ENCODE measurements around the gene CLCNKA.

CLCNKA gene

DNA sequence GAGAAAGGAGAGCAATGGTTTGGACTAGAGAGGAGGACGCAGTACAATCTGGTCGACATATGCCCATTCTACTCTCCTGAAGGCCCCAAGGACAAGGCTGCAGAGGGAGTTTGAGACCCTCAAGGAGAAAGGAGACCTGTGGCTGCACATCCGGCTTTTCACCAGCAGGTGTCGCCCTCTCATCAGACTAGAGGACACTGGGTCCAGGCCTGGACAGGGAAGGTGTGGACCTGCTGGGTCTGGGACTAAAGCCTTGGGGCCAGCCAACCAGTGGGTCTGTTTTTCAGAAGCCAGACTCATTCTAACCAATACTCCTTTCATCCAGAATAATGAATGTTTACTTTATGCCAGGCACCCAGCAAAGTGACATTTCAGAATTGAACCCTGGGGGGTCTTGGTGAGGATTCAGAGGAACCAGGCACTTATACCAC, 12.8 kb upstream of the CLCNKA start:
- Histone ChIP-seq H3K4me2 (ENCODE audit: low read depth, low read length) (no peak overlapping the region), H3K27me3 (replicated peaks; ENCODE audit: insufficient read depth, low read length) (peaks cover 19% of the 10 kb centered on the region), H2AFZ (ENCODE audit: low read length) (no peak overlapping the region), H3F3A (ENCODE audit: insufficient read depth, low read length) (no peaks in the 10 kb centered on the region), H4K20me1 (ENCODE audit: insufficient read depth, low read length) (no peaks in the 10 kb centered on the region), H3K27ac (ENCODE audit: low read length) (no peak overlapping the region), H3K9me2 (replicated peaks; ENCODE audit: insufficient read depth, low read length) (no peaks in the 10 kb centered on the region), H3K79me2 (ENCODE audit: low read length) (no peaks in the 10 kb centered on the region), H3K9me3 (replicated peaks; ENCODE audit: insufficient read depth, low read length) (no peaks in the 10 kb centered on the region), H3K4me1 (ENCODE audit: low read length) (peaks cover 5% of the 10 kb centered on the region; the same call in 1 of the 2 replicates), H3K4me3 (ENCODE audit: low read length) (no peak overlapping the region), H3K36me3 (replicated peaks; ENCODE audit: insufficient read depth, low read length) (no peaks in the 10 kb centered on the region), H3K9ac (ENCODE audit: low read length) (no peak overlapping the region)
- TF ChIP-seq, protein P1, sequence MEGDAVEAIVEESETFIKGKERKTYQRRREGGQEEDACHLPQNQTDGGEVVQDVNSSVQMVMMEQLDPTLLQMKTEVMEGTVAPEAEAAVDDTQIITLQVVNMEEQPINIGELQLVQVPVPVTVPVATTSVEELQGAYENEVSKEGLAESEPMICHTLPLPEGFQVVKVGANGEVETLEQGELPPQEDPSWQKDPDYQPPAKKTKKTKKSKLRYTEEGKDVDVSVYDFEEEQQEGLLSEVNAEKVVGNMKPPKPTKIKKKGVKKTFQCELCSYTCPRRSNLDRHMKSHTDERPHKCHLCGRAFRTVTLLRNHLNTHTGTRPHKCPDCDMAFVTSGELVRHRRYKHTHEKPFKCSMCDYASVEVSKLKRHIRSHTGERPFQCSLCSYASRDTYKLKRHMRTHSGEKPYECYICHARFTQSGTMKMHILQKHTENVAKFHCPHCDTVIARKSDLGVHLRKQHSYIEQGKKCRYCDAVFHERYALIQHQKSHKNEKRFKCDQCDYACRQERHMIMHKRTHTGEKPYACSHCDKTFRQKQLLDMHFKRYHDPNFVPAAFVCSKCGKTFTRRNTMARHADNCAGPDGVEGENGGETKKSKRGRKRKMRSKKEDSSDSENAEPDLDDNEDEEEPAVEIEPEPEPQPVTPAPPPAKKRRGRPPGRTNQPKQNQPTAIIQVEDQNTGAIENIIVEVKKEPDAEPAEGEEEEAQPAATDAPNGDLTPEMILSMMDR (IDR thresholded peaks at IDR 0.05; ENCODE audit: low read length) = peak; percentile 96
- TF ChIP-seq EZH2 (optimal IDR thresholded peaks at IDR 0.05; ENCODE audit: low read depth, low read length) = no peak
- DNase-seq = peak; percentile 55

DNA sequence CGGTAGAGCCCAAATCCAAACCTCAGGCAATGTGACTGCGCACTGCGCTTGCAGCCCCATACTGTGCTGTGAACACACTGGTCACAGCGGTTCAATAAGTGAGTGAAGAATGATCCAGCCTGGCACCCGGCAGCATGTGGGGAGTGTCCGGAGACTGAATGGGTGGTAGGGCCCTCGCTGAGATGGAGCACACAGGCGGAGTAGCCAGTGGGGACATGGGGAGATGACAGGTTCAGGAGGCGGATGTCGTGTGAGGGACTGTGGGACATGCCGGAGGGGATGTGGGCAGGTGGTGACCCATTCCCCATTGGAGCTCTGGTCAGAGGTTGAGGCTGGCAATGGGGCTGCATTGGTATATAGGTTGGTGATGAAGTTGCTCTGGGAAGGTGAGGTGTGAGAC, 12.2 kb upstream of the CLCNKA start:
- Histone ChIP-seq H3K79me2 (ENCODE audit: low read length) (no peaks in the 10 kb centered on the region), H3K4me3 (ENCODE audit: low read length) (no peak overlapping the region), H4K20me1 (ENCODE audit: insufficient read depth, low read length) (no peaks in the 10 kb centered on the region), H2AFZ (ENCODE audit: low read length) (no peak overlapping the region), H3K4me1 (ENCODE audit: low read length) (peaks cover 5% of the 10 kb centered on the region; the same call in 1 of the 2 replicates), H3K9me3 (replicated peaks; ENCODE audit: insufficient read depth, low read length) (no peaks in the 10 kb centered on the region), H3K9me2 (replicated peaks; ENCODE audit: insufficient read depth, low read length) (no peaks in the 10 kb centered on the region), H3F3A (ENCODE audit: insufficient read depth, low read length) (no peaks in the 10 kb centered on the region), H3K27ac (ENCODE audit: low read length) (no peak overlapping the region), H3K27me3 (replicated peaks; ENCODE audit: insufficient read depth, low read length) (peaks cover 25% of the 10 kb centered on the region), H3K36me3 (replicated peaks; ENCODE audit: insufficient read depth, low read length) (no peaks in the 10 kb centered on the region), H3K9ac (ENCODE audit: low read length) (no peak overlapping the region), H3K4me2 (ENCODE audit: low read depth, low read length) (no peak overlapping the region)
- TF ChIP-seq EZH2 (optimal IDR thresholded peaks at IDR 0.05; ENCODE audit: low read depth, low read length) = no peak
- no peak for TF ChIP-seq EZH2phosphoT487 (IDR thresholded peaks at IDR 0.05; ENCODE audit: low read length)
- TF ChIP-seq, protein P1 (IDR thresholded peaks at IDR 0.05; ENCODE audit: low read length) = no peak
- DNase-seq = no peak

DNA sequence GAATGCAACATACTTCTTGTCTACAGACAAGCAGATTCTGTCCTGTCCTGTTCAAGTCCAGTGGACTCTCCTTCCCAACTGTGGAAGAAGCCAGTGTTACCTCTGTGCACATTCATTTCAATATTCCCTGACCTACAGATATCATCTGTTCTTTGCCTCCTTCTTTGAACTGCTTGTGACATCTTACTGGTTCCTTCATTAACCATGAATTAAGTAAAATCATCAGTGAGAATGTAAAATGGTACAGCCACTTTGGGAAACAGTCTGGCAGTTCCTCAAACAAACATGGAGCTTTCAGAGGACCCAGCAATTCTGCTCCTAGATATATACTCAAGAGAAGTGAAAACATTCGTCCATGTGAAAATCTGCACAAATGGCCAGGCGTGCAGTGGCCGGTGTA, 11.0 kb upstream of the CLCNKA start:
- DNase-seq = no peak
- TF ChIP-seq, protein P1 (IDR thresholded peaks at IDR 0.05; ENCODE audit: low read length) = no peak
- no peak for TF ChIP-seq EZH2phosphoT487 (IDR thresholded peaks at IDR 0.05; ENCODE audit: low read length)
- TF ChIP-seq EZH2 (optimal IDR thresholded peaks at IDR 0.05; ENCODE audit: low read depth, low read length) = no peak
- no peak overlapping the region for H3K4me2 ChIP-seq (ENCODE audit: low read depth, low read length)
- H3F3A ChIP-seq (ENCODE audit: insufficient read depth, low read length) = no peaks in the 10 kb centered on the region
- H3K9ac ChIP-seq (ENCODE audit: low read length) = no peak overlapping the region
- no peak overlapping the region for H3K4me3 ChIP-seq (ENCODE audit: low read length)
- H3K27me3 ChIP-seq (replicated peaks; ENCODE audit: insufficient read depth, low read length) = peaks cover 24% of the 10 kb centered on the region
- H3K9me2 ChIP-seq (replicated peaks; ENCODE audit: insufficient read depth, low read length) = no peaks in the 10 kb centered on the region
- no peaks in the 10 kb centered on the region for H3K79me2 ChIP-seq (ENCODE audit: low read length)
- H3K27ac ChIP-seq (ENCODE audit: low read length) = no peak overlapping the region
- no peaks in the 10 kb centered on the region for H3K36me3 ChIP-seq (replicated peaks; ENCODE audit: insufficient read depth, low read length)
- no peak overlapping the region for H2AFZ ChIP-seq (ENCODE audit: low read length)
- no peaks in the 10 kb centered on the region for H4K20me1 ChIP-seq (ENCODE audit: insufficient read depth, low read length)
- no peaks in the 10 kb centered on the region for H3K9me3 ChIP-seq (replicated peaks; ENCODE audit: insufficient read depth, low read length)
- H3K4me1 ChIP-seq (ENCODE audit: low read length) = peaks cover 5% of the 10 kb centered on the region; the same call in 1 of the 2 replicates
